NCI-H1092 (cell line): ENCODE data around the gene CCND2.

ENCODE experiments used
- DNase-seq: peaks from one replicate; lab custom pipeline; 2025; lab: John Stamatoyannopoulos, UW

CCND2 gene

DNA sequence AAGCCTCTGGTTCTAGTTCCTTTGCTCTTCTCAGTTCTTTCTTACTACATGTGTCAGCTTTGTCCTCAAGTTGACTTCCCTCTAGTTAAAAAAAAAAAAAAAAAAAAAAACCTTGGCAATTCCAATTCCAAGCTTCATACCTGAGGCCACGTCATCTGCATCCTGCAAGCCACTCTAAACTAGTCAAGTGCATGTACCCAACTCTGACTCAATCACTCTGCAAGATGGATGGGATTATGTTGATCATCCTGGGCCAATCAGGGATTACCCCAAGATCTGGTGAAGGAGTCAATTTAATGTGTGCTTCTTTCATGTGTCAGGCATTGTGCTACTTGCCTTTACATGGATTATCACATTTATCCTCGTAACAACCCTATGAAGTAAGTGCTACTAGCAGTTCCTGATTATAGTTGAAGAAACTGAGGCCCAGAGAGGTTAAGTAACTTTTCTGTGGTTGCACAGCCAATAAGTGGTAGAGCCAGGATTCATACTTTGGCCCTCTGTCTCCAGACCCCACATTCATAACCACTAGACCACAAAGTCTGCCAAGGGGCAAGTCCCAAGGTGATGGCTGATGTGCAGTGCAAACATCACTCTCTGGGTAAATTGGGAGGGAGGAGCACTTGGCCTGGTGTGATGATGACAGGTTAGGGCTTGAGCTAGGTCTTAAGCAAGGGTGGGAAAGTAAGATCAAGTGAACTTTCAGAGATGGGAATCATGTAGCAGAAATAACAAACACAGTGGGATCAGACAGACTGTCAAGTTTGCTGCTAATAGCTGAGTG is 17.3 kb upstream of the CCND2 start:
- no peak for DNase-seq

GRCh38 chr12:4257442-4257841 is 16.1 kb upstream of the CCND2 start:
- DNase-seq = no peak

DNA sequence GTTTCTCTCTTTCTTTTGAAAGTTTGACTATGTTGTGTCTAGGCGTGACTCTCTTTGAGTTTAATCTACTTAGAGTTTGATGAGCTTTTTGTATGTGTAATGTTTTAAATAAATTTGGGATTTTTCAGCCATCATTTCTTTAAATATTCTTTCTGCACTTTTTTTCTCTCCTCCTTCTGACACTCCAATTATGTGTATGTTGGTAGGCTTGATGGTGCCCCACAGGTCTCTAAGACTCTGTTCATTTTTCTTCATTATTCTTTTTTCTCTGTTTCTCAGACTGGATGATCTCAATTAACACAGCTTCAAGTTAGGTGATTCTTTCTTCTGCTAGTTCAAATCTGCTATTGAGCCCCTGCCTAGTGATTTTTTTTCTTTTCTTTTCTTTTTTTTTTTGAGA is 14.5 kb upstream of the CCND2 start:
- DNase-seq = no peak

DNA sequence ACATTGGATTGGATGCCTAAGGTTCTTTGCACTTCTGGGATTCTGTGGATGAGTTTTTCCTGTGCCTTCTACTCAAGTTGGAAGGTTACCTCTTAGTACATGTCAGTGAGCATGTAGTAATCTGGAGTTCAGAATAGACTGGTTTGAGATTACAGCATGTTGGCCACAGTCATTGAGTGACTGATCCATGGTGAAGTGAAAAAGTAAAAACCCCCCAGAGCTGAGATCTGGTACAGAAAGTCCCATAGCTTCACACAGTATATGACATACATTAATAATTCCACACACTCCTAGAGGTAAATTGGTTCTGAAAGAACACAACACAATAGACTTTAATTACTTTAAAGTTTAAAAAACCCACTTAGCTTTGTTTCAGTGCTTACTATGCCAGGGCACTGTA is 11.9 kb upstream of the CCND2 start:
- DNase-seq = no peak

GRCh38 chr12:4265280-4265679 is 8.3 kb upstream of the CCND2 start:
- DNase-seq = no peak

DNA sequence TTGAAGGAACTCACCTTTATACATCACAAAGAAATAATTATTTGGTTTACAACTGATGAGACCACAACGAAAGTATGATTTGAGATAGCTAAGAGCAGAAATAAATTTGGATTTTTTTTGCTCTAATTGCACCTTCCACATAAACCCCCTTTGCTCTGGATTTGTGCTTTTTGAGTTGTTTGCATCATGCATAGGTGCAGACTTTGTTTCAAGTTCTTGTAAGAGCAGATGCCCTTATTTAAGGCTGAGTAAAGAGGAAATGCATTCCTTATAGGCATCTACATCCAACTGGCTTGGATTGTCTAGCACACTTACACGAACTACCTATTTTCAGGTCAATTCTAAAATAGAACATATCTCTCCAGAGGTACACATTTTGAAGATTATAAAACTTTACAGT is 6.6 kb upstream of the CCND2 start:
- DNase-seq = no peak

DNA sequence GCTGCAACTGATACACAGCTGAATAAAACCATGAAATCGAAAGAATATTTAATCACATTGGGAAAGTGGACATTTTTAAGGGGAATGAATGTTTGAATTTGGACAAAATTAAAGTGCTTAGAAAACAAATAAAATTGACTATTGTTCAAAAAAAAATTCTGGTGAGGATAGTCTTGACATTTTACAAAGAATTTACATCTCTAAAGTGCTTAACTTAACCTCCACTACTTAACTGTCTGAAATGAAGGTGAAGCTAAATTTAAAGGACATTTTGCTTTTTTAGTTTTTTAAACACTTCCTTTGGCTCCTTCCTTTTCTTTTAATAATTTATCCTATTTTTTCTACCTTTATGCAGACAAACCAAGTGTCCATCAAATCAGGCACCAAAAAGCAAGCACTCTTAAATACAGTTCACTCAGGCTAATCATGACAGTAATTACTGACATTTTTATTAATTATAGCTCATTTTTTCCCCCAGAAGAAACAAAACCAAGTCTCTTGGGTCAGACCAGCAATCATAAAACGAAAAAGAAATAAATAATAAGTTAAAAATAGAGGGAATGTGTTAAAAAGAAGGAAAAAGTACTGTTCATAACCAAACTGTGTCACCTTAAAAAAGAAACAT is 5.7 kb upstream of the CCND2 start:
- DNase-seq = no peak

GRCh38 chr12:4268329-4269181 is 5.0 kb upstream of the CCND2 start:
- no peak for DNase-seq

DNA sequence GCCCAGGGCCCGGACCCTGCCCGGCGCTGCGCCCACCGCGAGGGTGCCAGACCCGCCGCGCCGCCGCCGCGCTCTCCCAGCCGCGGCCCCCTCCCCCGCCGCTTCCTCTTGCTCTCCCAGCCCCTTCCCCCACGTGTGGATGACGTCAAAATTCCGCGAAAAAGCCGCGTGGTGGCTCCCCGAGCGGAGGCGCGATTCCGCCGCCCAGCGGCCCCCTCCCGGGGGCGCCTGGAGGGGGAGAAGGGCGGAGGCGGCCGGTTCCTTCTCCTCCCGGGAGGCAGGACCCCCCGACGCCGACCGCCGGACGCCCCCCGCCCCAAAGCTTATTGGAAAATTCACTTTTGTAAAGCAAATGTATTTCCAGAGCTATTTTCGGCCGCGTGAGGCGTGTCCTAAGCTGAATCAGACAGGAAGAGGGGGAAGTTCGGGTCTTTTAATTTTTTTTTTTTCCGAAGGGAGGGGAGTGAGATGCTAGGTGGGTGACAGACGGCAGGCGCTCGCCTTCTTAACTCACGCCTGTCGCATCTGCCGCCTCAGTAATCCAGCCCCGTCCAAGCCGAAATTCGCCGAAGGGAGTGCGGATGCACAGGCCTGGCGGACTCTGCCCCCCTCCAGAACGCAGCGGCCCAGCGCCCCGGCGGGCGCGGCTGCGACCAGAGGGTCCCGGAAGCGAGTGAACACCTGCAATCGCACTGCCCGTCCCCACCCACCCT is 4.1 kb upstream of the CCND2 start:
- DNase-seq = no peak

- DNase-seq = no peak
These were observed 3.3 kb upstream of the CCND2 start for GRCh38 chr12:4270016-4270830.

GRCh38 chr12:4270831-4271716 is 2.5 kb upstream of the CCND2 start:
- no peak for DNase-seq

DNA sequence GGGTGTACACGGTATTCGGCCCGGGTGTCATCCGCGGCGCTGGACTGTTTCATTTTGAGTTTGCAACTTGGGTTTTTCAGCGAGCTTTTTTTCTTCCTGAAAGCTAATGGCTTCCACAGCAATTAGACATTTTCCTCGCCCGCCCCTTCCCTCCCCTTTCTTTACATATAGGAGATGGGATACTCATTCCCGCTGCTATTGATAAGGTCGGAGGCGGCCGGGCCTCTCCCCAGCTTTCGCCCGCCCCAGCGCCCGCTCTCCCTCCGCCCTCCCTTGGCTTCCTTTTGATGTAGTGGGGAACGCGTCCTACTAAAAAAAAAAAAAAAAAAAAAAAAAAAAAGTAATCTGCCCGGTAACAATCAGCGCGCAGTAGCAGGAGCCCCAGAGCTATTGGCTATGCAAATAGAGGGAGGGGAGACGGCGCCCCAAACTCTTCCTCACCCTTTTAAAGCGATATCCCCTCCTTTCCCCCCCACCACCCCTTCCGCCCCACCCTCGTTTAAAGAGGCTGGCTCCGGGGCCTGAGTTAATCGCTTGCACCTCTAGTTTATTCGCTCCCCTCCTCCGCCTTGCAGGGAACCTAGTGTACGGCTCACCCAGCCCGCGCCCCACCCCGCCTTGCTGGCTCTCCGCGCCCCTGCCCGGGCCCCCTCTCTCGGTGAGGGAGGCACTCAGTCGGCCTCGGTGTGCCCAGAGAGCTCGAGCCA is 1.7 kb upstream of the CCND2 start:
- DNase-seq = no peak

DNA sequence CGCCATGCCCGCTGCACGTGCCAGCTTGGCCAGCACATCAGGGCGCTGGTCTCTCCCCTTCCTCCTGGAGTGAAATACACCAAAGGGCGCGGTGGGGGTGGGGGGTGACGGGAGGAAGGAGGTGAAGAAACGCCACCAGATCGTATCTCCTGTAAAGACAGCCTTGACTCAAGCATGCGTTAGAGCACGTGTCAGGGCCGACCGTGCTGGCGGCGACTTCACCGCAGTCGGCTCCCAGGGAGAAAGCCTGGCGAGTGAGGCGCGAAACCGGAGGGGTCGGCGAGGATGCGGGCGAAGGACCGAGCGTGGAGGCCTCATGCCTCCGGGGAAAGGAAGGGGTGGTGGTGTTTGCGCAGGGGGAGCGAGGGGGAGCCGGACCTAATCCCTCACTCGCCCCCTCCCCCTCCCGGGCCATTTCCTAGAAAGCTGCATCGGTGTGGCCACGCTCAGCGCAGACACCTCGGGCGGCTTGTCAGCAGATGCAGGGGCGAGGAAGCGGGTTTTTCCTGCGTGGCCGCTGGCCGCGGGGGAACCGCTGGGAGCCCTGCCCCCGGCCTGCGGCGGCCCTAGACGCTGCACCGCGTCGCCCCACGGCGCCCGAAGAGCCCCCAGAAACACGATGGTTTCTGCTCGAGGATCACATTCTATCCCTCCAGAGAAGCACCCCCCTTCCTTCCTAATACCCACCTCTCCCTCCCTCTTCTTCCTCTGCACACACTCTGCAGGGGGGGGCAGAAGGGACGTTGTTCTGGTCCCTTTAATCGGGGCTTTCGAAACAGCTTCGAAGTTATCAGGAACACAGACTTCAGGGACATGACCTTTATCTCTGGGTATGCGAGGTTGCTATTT is 914 bp upstream of the CCND2 start:
- DNase-seq = no peak

- DNase-seq = no peak
These were observed 300 bp upstream of the CCND2 start for GRCh38 chr12:4273273-4273651.

GRCh38 chr12:4274396-4275015 is 944 bp downstream of the CCND2 start:
- no peak for DNase-seq

GRCh38 chr12:4275016-4275869 is 1.7 kb downstream of the CCND2 start:
- no peak for DNase-seq

DNA sequence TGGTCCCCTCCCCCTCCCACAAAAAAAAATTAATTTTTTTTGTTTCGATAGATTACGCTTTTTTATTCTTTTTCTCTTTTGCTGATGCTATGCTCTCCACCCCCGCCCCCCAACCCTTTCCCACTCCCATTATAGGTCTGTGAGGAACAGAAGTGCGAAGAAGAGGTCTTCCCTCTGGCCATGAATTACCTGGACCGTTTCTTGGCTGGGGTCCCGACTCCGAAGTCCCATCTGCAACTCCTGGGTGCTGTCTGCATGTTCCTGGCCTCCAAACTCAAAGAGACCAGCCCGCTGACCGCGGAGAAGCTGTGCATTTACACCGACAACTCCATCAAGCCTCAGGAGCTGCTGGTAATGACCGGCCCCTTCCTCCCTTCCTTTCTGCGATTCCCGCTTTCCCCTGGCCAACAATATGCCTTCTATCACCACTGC is 2.3 kb downstream of the CCND2 start:
- no peak for DNase-seq
